LNCAP (cell line): Measurements from ENCODE around the gene LSR.

Experiments used
- CTCF ChIP-seq: fragments of 450-650 bp; IDR thresholded peaks from 2 replicates; pipeline ENCODE4 v1.5.1; 2017; ENCODE audit warnings: mild to moderate bottlenecking

Gene LSR

GRCh38 chr19:35206855-35207254 is 41.9 kb upstream of the LSR start:
- TF ChIP-seq CTCF = no peak

DNA sequence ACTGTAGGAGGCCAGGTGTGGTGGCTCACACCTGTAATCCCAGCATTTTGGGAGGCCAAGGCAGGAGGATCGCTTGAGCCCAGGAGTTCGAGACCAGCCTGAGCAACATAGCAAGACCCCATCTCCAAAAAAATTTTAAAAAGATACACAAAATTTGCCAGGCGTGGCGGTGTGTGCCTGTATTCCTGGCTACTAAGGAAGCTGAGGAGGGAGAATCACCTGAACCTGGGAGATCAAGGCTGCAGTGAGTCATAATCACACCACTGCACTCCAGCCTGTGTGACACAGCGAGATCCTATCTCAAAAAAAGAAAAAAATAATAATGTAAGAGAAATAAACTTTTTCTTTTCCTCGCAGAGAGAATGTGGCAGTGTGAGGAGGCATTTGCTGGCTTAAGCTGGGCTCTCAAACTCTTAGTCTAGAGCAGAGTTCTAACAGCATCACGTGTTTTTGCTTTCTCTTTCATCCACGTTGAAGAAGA is 41.4 kb upstream of the LSR start:
- TF ChIP-seq CTCF = no peak

DNA sequence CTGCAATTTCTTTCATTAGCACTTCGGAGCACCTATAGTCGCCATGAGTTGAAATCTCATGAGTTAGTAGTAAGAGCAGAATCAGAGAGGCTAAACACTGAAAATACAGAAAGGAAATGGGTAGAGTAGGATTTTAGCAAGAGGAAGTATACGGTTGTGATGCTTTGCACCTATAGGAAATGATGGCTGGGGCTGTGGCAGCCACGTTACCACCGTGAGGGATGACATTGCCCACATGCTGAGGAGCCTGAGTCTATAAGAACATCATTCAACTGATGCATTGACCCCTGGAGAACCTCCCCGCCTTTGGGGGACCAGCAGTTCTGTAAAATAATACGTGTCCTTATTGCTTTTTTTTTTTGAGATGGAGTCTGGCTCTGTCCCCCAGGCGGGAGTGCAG is 40.7 kb upstream of the LSR start:
- no peak for TF ChIP-seq CTCF

GRCh38 chr19:35209646-35210045 is 39.2 kb upstream of the LSR start:
- no peak for TF ChIP-seq CTCF

GRCh38 chr19:35211545-35212230 is 37.1 kb upstream of the LSR start:
- TF ChIP-seq CTCF = no peak

GRCh38 chr19:35212241-35212640 is 36.6 kb upstream of the LSR start:
- no peak for TF ChIP-seq CTCF

- no peak for TF ChIP-seq CTCF
Observed at GRCh38 chr19:35213663-35214632, 34.9 kb upstream of the LSR start.
